ENCODE data around the gene NSG1. TPM values are rescaled to one million over a fixed set of nuclear protein-coding genes. Genes with fewer than 3 reads are reported as not detected.

NSG1 gene
- total and polyA plus RNA-seq, 2 of the 8 experiments (the other 6 are each of a cell fraction or from before 2014, with no cell fraction given): 35.7 to 61.4 TPM

DNA sequence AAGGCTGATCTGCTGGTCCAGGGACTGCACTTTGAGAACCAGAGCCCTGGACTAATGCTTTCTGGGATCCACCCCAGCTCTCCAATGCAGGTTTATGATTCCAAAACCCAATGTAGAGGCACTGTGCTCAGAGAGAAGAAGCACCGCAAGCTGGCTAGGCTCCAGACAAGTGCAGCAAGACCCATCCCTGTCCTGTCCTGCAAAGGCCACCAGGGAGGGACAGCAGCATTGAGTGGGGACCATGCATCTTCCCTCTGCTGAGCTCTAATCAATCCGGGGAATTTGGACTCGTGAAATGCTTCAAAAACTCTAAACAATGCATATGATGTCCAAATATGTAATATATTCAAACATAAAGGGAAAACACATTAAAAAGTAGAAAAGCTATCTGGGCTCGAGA, 10.8 kb upstream of the NSG1 start:
- Histone ChIP-seq H3K79me2 (ENCODE audit: control insufficient read depth in 1 of 2, insufficient read depth in 2 of 2, low read length in 2 of 2) (no peaks in the 10 kb centered on the region), H3K56ac (replicated peaks; ENCODE audit: insufficient read length, low read depth, low read length) (no peak overlapping the region), H3K4ac (replicated peaks; ENCODE audit: insufficient read length, low read depth, low read length) (no peak overlapping the region), H2BK15ac (ENCODE audit: low read length) (no peak overlapping the region), H2BK5ac (ENCODE audit: low read depth, low read length) (no peak overlapping the region), H3K14ac (ENCODE audit: insufficient read length) (no peak overlapping the region), H3K36me3 (ENCODE audit: control insufficient read depth in 2 of 4, insufficient read depth in 4 of 4, low read length in 3 of 4) (no peaks in the 10 kb centered on the region), H3K4me2 (ENCODE audit: insufficient read depth in 1 of 2, low read depth in 2 of 2, low read length in 2 of 2) (no peak overlapping the region), H3K9me3 (ENCODE audit: insufficient read depth in 2 of 2, low read depth in 1 of 2, low read length in 1 of 2) (no peaks in the 10 kb centered on the region), H4K8ac (ENCODE audit: extremely low read depth, insufficient read depth, low read length) (no peak overlapping the region), H4K20me1 (replicated peaks in 1 of 2; ENCODE audit: control insufficient read depth in 1 of 2, insufficient read depth in 2 of 2, low read length in 2 of 2) (no peaks in the 10 kb centered on the region), H3K4me1 (replicated peaks in 1 of 4; ENCODE audit: control insufficient read depth in 3 of 4, insufficient read depth in 4 of 4, low read length in 3 of 4) (peaks cover 0 to 6% (median 4%) of the 10 kb centered on the region in 4 experiments; a peak in 6 of 7 replicates), H3K79me1 (ENCODE audit: low read depth, low read length) (no peaks in the 10 kb centered on the region; the same call in 1 of the 2 replicates), H2BK120ac (replicated peaks; ENCODE audit: low read depth, low read length) (no peak overlapping the region), H3K23me2 (ENCODE audit: low read depth, low read length) (no peaks in the 10 kb centered on the region; the same call in 1 of the 2 replicates), H3K4me3 (ENCODE audit: extremely low read depth in 1 of 4, insufficient read depth in 2 of 4, low read depth in 3 of 4, low read length in 4 of 4) (no peak overlapping the region), H3K9ac (replicated peaks in 1 of 4; ENCODE audit: extremely low read depth in 1 of 4, low read depth in 3 of 4, low read length in 3 of 4) (no peak overlapping the region), H2BK20ac (ENCODE audit: low read length) (no peak overlapping the region), H4K5ac (ENCODE audit: insufficient read length, low read depth, low read length) (no peak overlapping the region), H2AFZ (ENCODE audit: low read length) (no peak overlapping the region), H2BK12ac (ENCODE audit: low read depth, low read length) (no peak overlapping the region), H2AK5ac (ENCODE audit: low read depth, low read length) (no peak overlapping the region), H3K27me3 (replicated peaks in 1 of 4; ENCODE audit: control insufficient read depth in 3 of 4, extremely low read depth in 1 of 4, insufficient read depth in 3 of 4, low read length in 3 of 4) (no peaks in the 10 kb centered on the region; a peak in 1 of 7 replicates), H3K23ac (ENCODE audit: insufficient read length) (no peak overlapping the region), H3K18ac (ENCODE audit: extremely low read depth, low read length) (no peak overlapping the region), H3K27ac (ENCODE audit: low read depth, low read length) (no peak overlapping the region), H4K91ac (replicated peaks; ENCODE audit: insufficient read length, low read length) (no peak overlapping the region)
- WGBS, 2 experiments (ENCODE audit: extremely low coverage in 1 of 2, insufficient coverage in 1 of 2, insufficient read length in 1 of 2, insufficient replicate concordance in 2 of 2, low coverage in 1 of 2, low lambda C conversion rate in 2 of 2, missing lambda C conversion rate in 1 of 2): 87% methylated on average over 4 of the region's 4 CpGs; no CpG with 5 or more reads in 1 of the 2 experiments
- FAIRE-seq (no peak), DNase-seq (ENCODE audit: low read depth in 1 of 2, low spot score in 2 of 2) (no peak)
- ChIA-PET CTCF (ENCODE audit: partially characterized antibody) (interaction anchor here (0.6 to 4.6 kb wide), 8 partner anchors 8 to 116 kb away, joined by 3 to 17 read pairs (median 3); no protein-coding TSS in a partner anchor), POLR2A (ENCODE audit: partially characterized antibody) (interaction anchor here (1.4 kb wide), 1 partner anchor 8 kb away, joined by 3 read pairs; no protein-coding TSS in a partner anchor)
- TF ChIP-seq RAD21 (IDR thresholded peaks at IDR 0.05 in 1 of 2, conservative IDR thresholded peaks at IDR 0.05 in 1 of 2; ENCODE audit: low read depth in 2 of 2, low read length in 2 of 2) (peak in 1 of 2 experiments; percentile 16; a peak in 1 of 4 replicates), NRF1 (IDR thresholded peaks at IDR 0.05; ENCODE audit: low read depth, low read length) (no peak), NANOG (IDR thresholded peaks at IDR 0.05; ENCODE audit: insufficient read depth, low read depth, low read length, poor library complexity, severe bottlenecking) (no peak), CBX8 (IDR thresholded peaks at IDR 0.05; ENCODE audit: borderline replicate concordance, low read depth, low read length) (no peak)

Measured in H1 (cell line).